HepG2 (cell line): ENCODE results near the gene SPRR2E. TPM values are rescaled to one million over a fixed set of nuclear protein-coding genes. Genes with fewer than 3 reads are reported as not detected.

ENCODE experiments used
- ATAC-seq: fragments of 200-7000 bp; cut with Tn5 transposase; 3 replicates; pipeline ENCODE4 v1.9.1; 2020; ENCODE audit warnings: mild to moderate bottlenecking, moderate library complexity
- BruUV-seq: library from RNA; stranded (reverse); fragments of 400-500 nt; replicated peaks from 2 replicates; lab custom pipeline; 2021; lab: Mats Ljungman, UMichigan
- CTCF ChIA-PET: fragments of 300-600 bp; formaldehyde crosslinking; extraction: SDS; loops from one replicate; lab custom pipeline; 2021; ENCODE audit warnings: low total read pairs, inconsistent platforms, low intra/inter-chr PET ratio; lab: Yijun Ruan, JAX
- POLR2A ChIA-PET: fragments of 350-600 bp; sonication (Branson Sonifier 250); formaldehyde crosslinking; loops from one replicate; lab custom pipeline; 2020; ENCODE audit warnings: antibody characterized with exemption, inconsistent platforms; lab: Yijun Ruan, JAX
- DNase-seq: peaks from one replicate; pipeline ENCODE4 v3.0.0-alpha.2; 2015; ENCODE audit warnings: low spot score
- FAIRE-seq: peaks from 3 replicates; lab custom pipeline; 2011; peaks lifted over from hg19 to GRCh38; lab: Jason Lieb, UNC
- H2AFZ ChIP-seq: one replicate; pipeline ENCODE4 v1.6.1; 2011; ENCODE audit warnings: low read length, inconsistent platforms
- H3K27ac ChIP-seq: fragments of 300-600 bp; 3 replicates; pipeline ENCODE4 v1.8.0; 2011; ENCODE audit warnings: mixed run types, mild to moderate bottlenecking, mixed read lengths, low read length, inconsistent platforms; ENCODE audit not compliant: insufficient read depth; ENCODE audit errors: extremely low read length
- H3K27me3 ChIP-seq, 2 experiments: fragments of 200-600 bp in 1 of 2; 2 replicates in 1 of 2; 3 replicates in 1 of 2; pipeline versions ENCODE4 v1.6.0 to v1.8.0; 2011; ENCODE audit warnings: low read length in 2 of 2, mild to moderate bottlenecking in 2 of 2, moderate library complexity in 2 of 2, inconsistent platforms in 1 of 2; ENCODE audit not compliant: insufficient read depth in 2 of 2, control insufficient read depth in 1 of 2
- H3K36me3 ChIP-seq, 2 experiments: fragments of 200-600 bp in 1 of 2; replicated peaks in 1 of 2; 2 replicates in 1 of 2; 3 replicates in 1 of 2; pipeline versions ENCODE4 v1.5.1 to v1.8.0; 2011; ENCODE audit warnings: low read length in 2 of 2, inconsistent platforms in 1 of 2; ENCODE audit not compliant: insufficient read depth in 2 of 2, control insufficient read depth in 1 of 2
- H3K4me1 ChIP-seq: 2 replicates; pipeline ENCODE4 v1.5.1; 2012; ENCODE audit warnings: low read length, inconsistent platforms; ENCODE audit not compliant: insufficient read depth
- H3K4me2 ChIP-seq: 2 replicates; pipeline ENCODE4 v1.6.0; 2011; ENCODE audit warnings: low read depth, low read length, inconsistent platforms
- H3K4me3 ChIP-seq, 3 experiments: fragments of 200-600 bp in 1 of 3; sonication (generic), shearing (Covaris generic) in 1 of 3; replicated peaks in 1 of 3; 2 replicates each; pipeline ENCODE4 v1.5.1; 2011 to 2016; ENCODE audit warnings: low read length in 3 of 3, inconsistent platforms in 2 of 3, low read depth in 2 of 3, mild to moderate bottlenecking in 2 of 3, control low read depth in 1 of 3, mixed read lengths in 1 of 3; ENCODE audit not compliant: insufficient read depth in 1 of 3
- H3K79me2 ChIP-seq: one replicate; pipeline ENCODE4 v1.6.1; 2011; ENCODE audit warnings: low read length, inconsistent platforms; ENCODE audit not compliant: insufficient read depth
- H3K9ac ChIP-seq: 2 replicates; pipeline ENCODE4 v1.6.0; 2011; ENCODE audit warnings: mild to moderate bottlenecking, low read depth, low read length, inconsistent platforms; ENCODE audit not compliant: insufficient read depth
- H3K9me3 ChIP-seq: 2 replicates; pipeline ENCODE4 v1.5.1; 2012; ENCODE audit warnings: mild to moderate bottlenecking, low read length
- H4K20me1 ChIP-seq: 2 replicates; pipeline ENCODE4 v1.6.0; 2011; ENCODE audit warnings: inconsistent platforms, mild to moderate bottlenecking, low read length, moderate library complexity; ENCODE audit not compliant: insufficient read depth
- CEBPG ChIP-seq: IDR thresholded peaks from 2 replicates; pipeline ENCODE4 v1.6.1; 2016
- DPF2 ChIP-seq: sonication (generic); formaldehyde crosslinking; IDR thresholded peaks from 2 replicates; pipeline ENCODE4 v1.4.0; 2020; ENCODE audit warnings: mild to moderate bottlenecking, low read depth, missing genetic modification reagents, borderline replicate concordance
- HMG20B ChIP-seq: conservative IDR thresholded peaks from 2 replicates; pipeline ENCODE4 v1.6.1; 2016; ENCODE audit warnings: missing genetic modification reagents, missing compliant biosample characterization
- HNF4A ChIP-seq: sonication (generic); formaldehyde crosslinking; IDR thresholded peaks from 2 replicates; pipeline ENCODE4 v1.4.0; 2020; ENCODE audit warnings: missing genetic modification reagents
- IKZF4 ChIP-seq: sonication (generic); formaldehyde crosslinking; IDR thresholded peaks from 2 replicates; pipeline ENCODE4 v1.5.1; 2020; ENCODE audit warnings: borderline replicate concordance, mild to moderate bottlenecking, low read depth, missing genetic modification reagents; ENCODE audit errors: not compliant biosample characterization
- IRF2 ChIP-seq: IDR thresholded peaks from 2 replicates; pipeline ENCODE4 v1.6.1; 2018; ENCODE audit warnings: missing genetic modification reagents, missing compliant biosample characterization
- SMYD3 ChIP-seq: sonication (generic); formaldehyde crosslinking; IDR thresholded peaks from 2 replicates; pipeline ENCODE4 v1.8.1; 2023; ENCODE audit warnings: mild to moderate bottlenecking, missing genetic modification reagents
- SOX13 ChIP-seq, 3 experiments: fragments of 450-650 bp in 1 of 3; sonication (generic) in 1 of 3; formaldehyde crosslinking in 1 of 3; IDR thresholded peaks in 2 of 3; conservative IDR thresholded peaks in 1 of 3; 2 replicates each; pipeline versions ENCODE4 v1.5.0 to v1.6.1; 2016 to 2020; ENCODE audit warnings: antibody characterized with exemption in 1 of 3, mild to moderate bottlenecking in 1 of 3, missing compliant biosample characterization in 1 of 3, missing genetic modification reagents in 1 of 3, moderate library complexity in 1 of 3
- SOX5 ChIP-seq: IDR thresholded peaks from 2 replicates; pipeline ENCODE4 v1.6.1; 2016; ENCODE audit warnings: borderline replicate concordance
- TBX3 ChIP-seq: fragments of 450-650 bp; IDR thresholded peaks from 2 replicates; pipeline ENCODE4 v1.6.1; 2017; ENCODE audit warnings: antibody characterized with exemption, mild to moderate bottlenecking, inconsistent platforms, borderline replicate concordance
- ZNF235 ChIP-seq: sonication (generic); formaldehyde crosslinking; IDR thresholded peaks from 2 replicates; pipeline ENCODE4 v1.8.1; 2023; ENCODE audit warnings: mild to moderate bottlenecking, missing genetic modification reagents, borderline replicate concordance
- ZNF274 ChIP-seq: sonication (generic); formaldehyde crosslinking; IDR thresholded peaks from 2 replicates; pipeline ENCODE4 v1.5.1; 2020; ENCODE audit warnings: mild to moderate bottlenecking, missing genetic modification reagents
- ZNF558 ChIP-seq: sonication (generic); formaldehyde crosslinking; IDR thresholded peaks from 2 replicates; pipeline ENCODE4 v1.9.0; 2022; ENCODE audit warnings: mild to moderate bottlenecking, missing genetic modification reagents, borderline replicate concordance
- ZNF562 ChIP-seq: sonication (generic); formaldehyde crosslinking; IDR thresholded peaks from 2 replicates; pipeline ENCODE4 v1.8.0; 2022; ENCODE audit warnings: missing genetic modification reagents, borderline replicate concordance
- ZNF577 ChIP-seq: sonication (generic); formaldehyde crosslinking; IDR thresholded peaks from 2 replicates; pipeline ENCODE4 v1.4.0; 2020; ENCODE audit warnings: mild to moderate bottlenecking, low read depth, missing genetic modification reagents, borderline replicate concordance
- ZNF746 ChIP-seq: sonication (generic); formaldehyde crosslinking; IDR thresholded peaks from 2 replicates; pipeline ENCODE4 v1.8.0; 2022; ENCODE audit warnings: mild to moderate bottlenecking, missing genetic modification reagents
- WGBS: methylation state at CpG from one replicate; pipeline ENCODE4 v1.1.6; 2017; ENCODE audit warnings: low lambda C conversion rate; 5-methylcytosine and 5-hydroxymethylcytosine counted together
- in situ Hi-C: cut with HindIII; loops from 2 replicates; pipeline ENCODE4 v1.10.0; 2017; ENCODE audit warnings: low pct_unique_long_range_greater_than_20kb; ENCODE audit not compliant: extremely low pct_ligation_motif_present
- intact Hi-C: fragments of 100-400 bp; cut with micrococcal nuclease; formaldehyde crosslinking; loops from one replicate; pipeline ENCODE4 v1.10.0; 2022; ENCODE audit not compliant: unreplicated experiment
- polyA plus RNA-seq, 8 experiments: library from polyadenylated mRNA; depleted of rRNA in 3 of 8; stranded (reverse) in 7 of 8; unstranded in 1 of 8; fragments of >200 nt; fragmentation: Illumina TruSeq in 4 of 8; extraction: Trizol in 4 of 8; gene quantifications; 2 replicates each; pipeline versions ENCODE4 v1.2.1 to v1.2.3, GENCODE V29; 2011 to 2016; ENCODE audit warnings: low read depth in 4 of 8, missing spikeins in 1 of 8, mixed read lengths in 1 of 8; ENCODE audit not compliant: insufficient read depth in 1 of 8
- total RNA-seq, 5 experiments: library from RNA; depleted of rRNA; stranded (reverse); fragments of >200 nt; fragmentation: Illumina TruSeq; extraction: Trizol; gene quantifications; 2 replicates each; pipeline ENCODE4 v1.2.3, GENCODE V29; 2016; ENCODE audit warnings: low read depth in 1 of 5
- TF ChIP-seq, protein P1 (sequence below): sonication (generic); formaldehyde crosslinking; IDR thresholded peaks from 2 replicates; pipeline ENCODE4 v1.5.1; 2020; ENCODE audit warnings: mild to moderate bottlenecking, moderate library complexity, missing genetic modification reagents

Gene SPRR2E
- total and polyA plus RNA-seq, 2 of the 13 experiments (the other 11 are each of a cell fraction or from before 2014, with no cell fraction given) = not detected

DNA sequence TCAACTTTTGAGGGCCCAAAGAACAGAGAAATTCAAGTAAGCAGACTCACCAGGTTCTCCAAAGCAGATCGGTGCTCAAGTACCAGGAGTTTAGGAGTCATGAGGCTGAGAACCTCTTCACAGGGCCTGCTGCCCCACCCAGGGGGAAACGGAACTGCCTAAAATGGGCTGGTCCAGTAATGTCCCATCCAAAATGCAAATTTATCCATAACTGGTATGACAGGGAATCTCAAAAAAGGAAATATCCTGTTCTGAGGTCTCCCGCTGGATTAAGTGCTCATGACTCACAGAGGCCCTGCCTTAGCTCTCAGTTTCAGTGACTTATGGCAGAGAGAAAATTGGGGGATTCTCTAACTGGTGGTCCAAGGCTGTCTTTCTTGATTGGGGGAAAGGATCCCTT lies 47.1 kb upstream of the SPRR2E start:
- WGBS = 14% methylated on average over 3 of the region's 3 CpGs
- H3K79me2 ChIP-seq = no peaks in the 10 kb centered on the region
- BruUV-seq = no TSS peak
- ChIA-PET CTCF (no interaction called here), POLR2A (no interaction called here)
- H4K20me1 ChIP-seq = no peaks in the 10 kb centered on the region
- H3K4me2 ChIP-seq = no peak overlapping the region
- H3K9me3 ChIP-seq = no peaks in the 10 kb centered on the region
- no peak for DNase-seq
- no peaks in the 10 kb centered on the region for H3K36me3 ChIP-seq
- no peak for FAIRE-seq
- intact Hi-C loops = no loop called here
- TF ChIP-seq ZNF558 (CRISPR knock-in tag) (no peak), ZNF577 (no peak), HNF4A (no peak), IKZF4 (CRISPR knock-in tag) (no peak), ZNF562 (no peak), ZNF235 (no peak), ZNF274 (CRISPR knock-in tag) (no peak), CEBPG (CRISPR knock-in tag) (no peak), TBX3 (no peak), IRF2 (no peak), ZNF746 (CRISPR knock-in tag) (no peak), HMG20B (CRISPR knock-in tag) (no peak), SOX13 (IDR thresholded peaks at IDR 0.05) (no peak), SOX13 (CRISPR knock-in tag; conservative IDR thresholded peaks at IDR 0.05 in 1 of 2, IDR thresholded peaks at IDR 0.05 in 1 of 2) (no peak), SOX5 (CRISPR knock-in tag) (no peak), DPF2 (CRISPR knock-in tag) (no peak), SMYD3 (CRISPR knock-in tag) (no peak)
- TF ChIP-seq, protein P1, sequence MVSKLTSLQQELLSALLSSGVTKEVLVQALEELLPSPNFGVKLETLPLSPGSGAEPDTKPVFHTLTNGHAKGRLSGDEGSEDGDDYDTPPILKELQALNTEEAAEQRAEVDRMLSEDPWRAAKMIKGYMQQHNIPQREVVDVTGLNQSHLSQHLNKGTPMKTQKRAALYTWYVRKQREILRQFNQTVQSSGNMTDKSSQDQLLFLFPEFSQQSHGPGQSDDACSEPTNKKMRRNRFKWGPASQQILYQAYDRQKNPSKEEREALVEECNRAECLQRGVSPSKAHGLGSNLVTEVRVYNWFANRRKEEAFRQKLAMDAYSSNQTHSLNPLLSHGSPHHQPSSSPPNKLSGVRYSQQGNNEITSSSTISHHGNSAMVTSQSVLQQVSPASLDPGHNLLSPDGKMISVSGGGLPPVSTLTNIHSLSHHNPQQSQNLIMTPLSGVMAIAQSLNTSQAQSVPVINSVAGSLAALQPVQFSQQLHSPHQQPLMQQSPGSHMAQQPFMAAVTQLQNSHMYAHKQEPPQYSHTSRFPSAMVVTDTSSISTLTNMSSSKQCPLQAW (CRISPR knock-in tag) = no peak
- no peaks in the 10 kb centered on the region for H3K4me1 ChIP-seq
- ATAC-seq = no peak
- H2AFZ ChIP-seq = no peak overlapping the region
- H3K4me3 ChIP-seq = no peak overlapping the region
- no peak overlapping the region for H3K9ac ChIP-seq
- in situ Hi-C loops = no loop called here
- H3K27me3 ChIP-seq = no peaks in the 10 kb centered on the region; a peak in 1 of 5 replicates
- H3K27ac ChIP-seq = no peak overlapping the region
